Central memory CD8-positive, alpha-beta T cell (primary cell): ENCODE results near the gene SIRT7.

Experiments
- ATAC-seq: fragments of 150-1000 bp; cut with Tn5 transposase; replicated peaks from 2 replicates; pipeline ENCODE4 v1.10.0; 2022; ENCODE audit warnings: mild to moderate bottlenecking, moderate FRiP score, moderate number of reproducible peaks; ENCODE audit not compliant: poor library complexity, severe bottlenecking; ENCODE audit errors: extremely low read depth
- DNase-seq, 2 donors: peaks; one replicate each; pipeline ENCODE4 v3.0.0; 2021; ENCODE audit warnings: low spot score in 2 of 2
- H3K27ac Mint-ChIP-seq: one replicate; pipeline ENCODE4 v1.8.0; 2022; ENCODE audit warnings: low read depth, mild to moderate bottlenecking, moderate library complexity, mixed read lengths
- H3K27me3 Mint-ChIP-seq: one replicate; pipeline ENCODE4 v1.8.0; 2022; ENCODE audit warnings: mixed read lengths
- H3K36me3 Mint-ChIP-seq: one replicate; pipeline ENCODE4 v1.8.0; 2022; ENCODE audit warnings: mild to moderate bottlenecking, moderate library complexity, mixed read lengths; ENCODE audit not compliant: insufficient read depth
- H3K4me1 Mint-ChIP-seq: one replicate; pipeline ENCODE4 v1.8.0; 2022; ENCODE audit warnings: mixed read lengths
- H3K4me3 Mint-ChIP-seq: one replicate; pipeline ENCODE4 v1.8.0; 2022; ENCODE audit warnings: mild to moderate bottlenecking, moderate library complexity, mixed read lengths
- H3K9me3 Mint-ChIP-seq: one replicate; pipeline ENCODE4 v1.8.0; 2022; ENCODE audit warnings: mixed read lengths

The SIRT7 gene

DNA sequence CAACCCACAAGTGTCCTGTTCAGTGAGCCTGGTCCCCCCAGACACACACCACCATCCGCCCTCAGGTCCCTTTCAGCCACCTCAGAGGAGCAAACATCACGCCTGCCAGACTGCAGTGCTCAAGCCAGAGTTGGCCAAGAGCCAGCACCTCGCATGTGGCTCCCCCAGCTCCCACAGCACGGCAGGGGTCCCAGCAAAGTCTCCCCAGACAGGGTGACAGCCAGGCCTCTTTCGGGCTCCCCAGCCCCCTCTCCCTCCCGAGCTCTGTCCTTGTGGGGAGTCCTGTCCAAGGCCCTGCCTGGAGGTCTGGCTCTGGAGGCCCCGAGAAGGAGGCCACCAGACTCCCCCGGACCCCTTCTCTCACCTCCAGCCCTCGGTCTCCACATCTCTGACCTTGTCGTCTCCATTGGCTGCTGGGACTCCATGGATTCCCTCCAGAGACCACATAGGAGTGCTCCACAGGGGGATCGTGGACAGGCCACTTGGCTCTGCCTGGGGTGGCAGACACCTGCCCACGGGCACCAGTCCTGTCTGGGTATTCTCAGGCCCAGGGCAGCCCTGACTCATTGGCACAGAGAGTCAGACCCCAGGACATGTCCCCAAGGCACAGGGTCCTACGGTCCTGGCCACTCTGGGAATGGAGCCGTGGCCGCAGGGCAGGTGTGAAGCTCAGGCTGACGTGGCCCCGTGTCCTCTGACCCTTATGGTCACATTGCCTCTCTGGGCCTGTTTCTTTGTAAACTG is 30.8 kb upstream of the SIRT7 start:
- ATAC-seq (no peak), DNase-seq (no peak)
- Mint-ChIP-seq H3K9me3 (no peaks in the 10 kb centered on the region), H3K4me3 (no peak overlapping the region), H3K27me3 (peaks cover 8% of the 10 kb centered on the region), H3K36me3 (peaks cover 1% of the 10 kb centered on the region), H3K4me1 (no peaks in the 10 kb centered on the region), H3K27ac (no peak overlapping the region)

GRCh38 chr17:81947189-81947588 is 29.2 kb upstream of the SIRT7 start, which contains the start of gene MYADML2:
Gene MYADML2, minus strand, starts transcription at chr17:81947233. Its CDS starts 5,492 bp downstream, at chr17:81941741.
- Mint-ChIP-seq H3K4me3 (no peak within 1 kb of the TSS), H3K4me1 (no peaks in the 10 kb centered on the region), H3K27me3 (peaks cover 15% of the 10 kb centered on the region), H3K27ac (no peak within 1 kb of the TSS), H3K36me3 (peaks cover 1% of the 10 kb centered on the region), H3K9me3 (no peaks in the 10 kb centered on the region)
- ATAC-seq (no peak), DNase-seq (no peak)

- no peak for ATAC-seq
- H3K27me3 Mint-ChIP-seq: peaks cover 26% of the 10 kb centered on the region
- no peak overlapping the region for H3K4me3 Mint-ChIP-seq
- no peaks in the 10 kb centered on the region for H3K4me1 Mint-ChIP-seq
- DNase-seq: no peak
- H3K36me3 Mint-ChIP-seq: peaks cover 1% of the 10 kb centered on the region
- no peak overlapping the region for H3K27ac Mint-ChIP-seq
- H3K9me3 Mint-ChIP-seq: no peaks in the 10 kb centered on the region
Measured at GRCh38 chr17:81944858-81945257, 26.9 kb upstream of the SIRT7 start.

- Mint-ChIP-seq H3K4me1 (peaks cover 5% of the 10 kb centered on the region), H3K4me3 (no peak overlapping the region), H3K36me3 (peaks cover 1% of the 10 kb centered on the region), H3K9me3 (no peaks in the 10 kb centered on the region), H3K27me3 (peaks cover 23% of the 10 kb centered on the region), H3K27ac (no peak overlapping the region)
- ATAC-seq (no peak), DNase-seq (no peak)
Measured at GRCh38 chr17:81942167-81942553, 24.2 kb upstream of the SIRT7 start.

DNA sequence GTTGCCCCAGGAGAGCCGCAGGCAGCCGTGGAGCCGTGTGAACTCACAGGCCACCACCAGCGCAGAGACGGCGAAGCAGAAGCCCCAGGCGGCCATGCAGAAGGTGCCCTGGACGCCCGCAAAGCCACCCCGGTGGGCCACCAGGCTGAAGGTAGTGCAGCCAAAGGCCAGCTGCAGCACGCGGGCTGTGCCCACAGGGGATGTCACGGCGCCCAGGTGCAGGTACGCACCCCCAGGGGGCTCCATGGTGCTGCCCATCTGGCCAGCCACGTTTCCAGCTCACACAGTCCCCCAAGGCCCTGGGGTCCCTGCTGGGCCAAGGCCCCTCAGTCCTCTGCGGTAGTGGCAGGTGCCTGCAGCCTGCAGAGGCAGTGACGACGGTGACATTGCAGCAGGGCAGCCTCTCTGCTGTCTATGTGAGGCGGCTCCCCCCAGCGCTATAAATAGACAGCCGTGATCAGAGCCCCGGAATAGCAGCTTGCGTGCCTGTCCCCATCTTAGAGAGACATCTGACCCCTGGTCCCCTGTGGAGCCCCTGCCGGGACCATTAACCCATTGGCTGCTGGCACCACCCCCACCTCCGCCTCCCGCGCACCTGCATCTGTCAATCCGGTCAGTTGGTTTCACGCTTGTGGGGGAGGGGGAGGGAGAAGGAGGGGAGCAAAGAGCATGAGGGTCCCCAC is 23.6 kb upstream of the SIRT7 start:
- DNase-seq (no peak), ATAC-seq (no peak)
- H3K27me3 Mint-ChIP-seq: peaks cover 18% of the 10 kb centered on the region
- H3K27ac Mint-ChIP-seq: no peak overlapping the region
- H3K4me1 Mint-ChIP-seq: peaks cover 5% of the 10 kb centered on the region
- no peaks in the 10 kb centered on the region for H3K9me3 Mint-ChIP-seq
- peaks cover 1% of the 10 kb centered on the region for H3K36me3 Mint-ChIP-seq
- H3K4me3 Mint-ChIP-seq: no peak overlapping the region

GRCh38 chr17:81940538-81941483 is 22.8 kb upstream of the SIRT7 start:
- ATAC-seq (no peak), DNase-seq (no peak)
- Mint-ChIP-seq H3K9me3 (no peaks in the 10 kb centered on the region), H3K27ac (no peak overlapping the region), H3K4me1 (peaks cover 5% of the 10 kb centered on the region), H3K36me3 (peaks cover 1% of the 10 kb centered on the region), H3K27me3 (peaks cover 18% of the 10 kb centered on the region), H3K4me3 (no peak overlapping the region)

DNA sequence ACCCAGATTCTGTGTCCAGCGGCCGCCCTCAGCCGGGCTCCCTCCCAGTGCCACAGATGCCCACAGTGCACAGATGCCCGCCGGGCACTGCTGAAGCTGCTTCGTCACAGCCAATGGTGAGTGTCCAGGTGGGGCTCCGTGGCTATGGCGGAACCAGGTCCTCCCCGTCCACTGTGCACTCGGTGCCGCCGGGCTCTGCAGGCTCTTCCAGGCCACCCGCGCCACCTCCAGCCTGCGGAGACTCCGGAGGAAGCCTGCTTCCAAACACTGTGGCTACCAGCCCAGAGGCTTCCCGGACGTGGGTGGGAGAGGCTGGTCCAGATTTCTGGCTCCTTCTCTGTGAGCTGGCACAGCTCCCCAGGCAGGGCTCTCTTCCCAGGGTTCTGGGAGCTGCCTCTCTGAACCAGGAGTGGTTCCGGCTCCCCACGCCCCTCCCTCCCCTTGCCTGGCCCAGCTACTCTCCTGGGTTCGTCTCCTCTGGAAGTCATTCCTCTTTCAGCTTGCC is 22.0 kb upstream of the SIRT7 start:
- peaks cover 5% of the 10 kb centered on the region for H3K4me1 Mint-ChIP-seq
- no peak overlapping the region for H3K27ac Mint-ChIP-seq
- no peak for ATAC-seq
- no peak for DNase-seq
- no peaks in the 10 kb centered on the region for H3K9me3 Mint-ChIP-seq
- H3K4me3 Mint-ChIP-seq: no peak overlapping the region
- H3K36me3 Mint-ChIP-seq: peaks cover 1% of the 10 kb centered on the region
- peaks cover 18% of the 10 kb centered on the region for H3K27me3 Mint-ChIP-seq

DNA sequence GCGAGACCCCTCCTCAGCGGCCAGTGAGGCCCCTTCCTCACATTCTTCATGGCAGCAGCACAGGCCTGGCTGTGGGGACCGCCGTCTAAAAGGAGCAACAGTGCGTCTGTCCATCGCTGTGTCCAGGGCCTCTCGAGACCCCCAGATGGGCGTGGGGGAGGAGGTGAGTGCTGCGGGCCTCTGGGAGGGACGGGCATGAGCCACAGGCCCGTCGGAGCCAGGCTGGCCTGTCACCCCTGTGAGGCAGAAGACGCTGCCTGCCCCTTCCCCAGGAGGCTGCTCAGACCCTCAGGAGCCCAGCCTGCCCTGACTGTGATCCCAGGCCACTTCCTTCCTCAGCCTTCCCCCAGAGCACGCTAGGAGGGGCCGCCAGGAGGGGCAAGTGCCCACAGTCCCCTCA is 21.2 kb upstream of the SIRT7 start:
- Mint-ChIP-seq H3K27ac (no peak overlapping the region), H3K9me3 (no peaks in the 10 kb centered on the region), H3K27me3 (peaks cover 18% of the 10 kb centered on the region), H3K36me3 (peaks cover 1% of the 10 kb centered on the region), H3K4me3 (no peak overlapping the region), H3K4me1 (peaks cover 5% of the 10 kb centered on the region)
- DNase-seq (no peak), ATAC-seq (no peak)

GRCh38 chr17:81935709-81936084 is 17.7 kb upstream of the SIRT7 start:
- H3K4me3 Mint-ChIP-seq: peak overlapping the region; percentile 55
- H3K27me3 Mint-ChIP-seq: peaks cover 43% of the 10 kb centered on the region
- ATAC-seq (no peak), DNase-seq (no peak)
- H3K9me3 Mint-ChIP-seq: no peaks in the 10 kb centered on the region
- H3K4me1 Mint-ChIP-seq: peaks cover 12% of the 10 kb centered on the region
- H3K36me3 Mint-ChIP-seq: peaks cover 1% of the 10 kb centered on the region
- no peak overlapping the region for H3K27ac Mint-ChIP-seq

DNA sequence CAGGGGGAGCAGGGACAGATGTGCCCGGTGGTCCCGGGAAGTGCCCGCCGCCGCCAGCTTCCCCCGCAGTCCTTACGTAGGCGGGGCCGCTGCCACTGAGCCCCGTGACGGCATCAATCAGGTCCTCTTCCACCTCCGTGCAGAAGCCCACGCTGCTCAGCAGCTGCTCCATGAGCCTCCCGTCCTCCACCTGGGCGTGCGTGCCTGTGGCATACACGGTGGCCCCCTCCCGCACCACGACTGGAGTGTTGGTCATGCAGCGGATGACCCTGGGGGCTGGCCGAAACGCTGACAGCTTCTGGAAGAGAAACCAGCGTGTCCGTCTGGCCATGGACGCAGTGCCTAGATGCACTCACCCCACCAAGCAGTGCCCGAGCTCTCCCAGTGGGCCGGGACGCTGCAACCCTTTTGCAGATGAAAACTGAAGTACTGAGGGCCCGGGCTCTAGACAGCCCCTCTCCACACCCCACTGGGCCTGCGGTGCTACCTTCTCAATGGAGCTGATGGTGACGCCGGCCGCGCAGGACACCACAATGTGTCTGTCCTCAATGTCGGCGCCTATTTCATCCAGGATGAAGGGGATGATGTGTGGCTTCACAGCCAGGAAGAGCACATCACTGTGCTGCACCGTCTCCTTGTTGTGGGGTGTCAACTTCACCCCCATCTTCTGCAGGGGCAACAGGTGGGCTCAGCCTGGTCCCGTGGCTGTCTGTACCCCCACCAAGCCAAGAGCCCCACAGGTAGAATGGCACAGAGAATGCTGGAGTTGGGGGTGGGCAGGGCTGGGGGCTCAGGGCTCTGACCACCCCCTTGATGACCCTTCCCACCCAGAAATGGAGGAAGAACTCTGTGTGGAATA is 17.1 kb upstream of the SIRT7 start:
- no peak for ATAC-seq
- peaks cover 43% of the 10 kb centered on the region for H3K27me3 Mint-ChIP-seq
- H3K4me1 Mint-ChIP-seq: peaks cover 12% of the 10 kb centered on the region
- no peak overlapping the region for H3K27ac Mint-ChIP-seq
- DNase-seq: no peak
- peak overlapping the region; percentile 55 for H3K4me3 Mint-ChIP-seq
- H3K9me3 Mint-ChIP-seq: no peaks in the 10 kb centered on the region
- H3K36me3 Mint-ChIP-seq: peaks cover 1% of the 10 kb centered on the region

- no peak for ATAC-seq
- H3K27ac Mint-ChIP-seq: peak overlapping the region; percentile 60
Measured at GRCh38 chr17:81934098-81934757, 16.3 kb upstream of the SIRT7 start.

More at GRCh38 chr17:81934098-81934757, 16.3 kb upstream of the SIRT7 start:
- H3K9me3 Mint-ChIP-seq: no peaks in the 10 kb centered on the region
- no peak overlapping the region for H3K4me3 Mint-ChIP-seq
- no peak for DNase-seq
- peaks cover 45% of the 10 kb centered on the region for H3K27me3 Mint-ChIP-seq
- peaks cover 1% of the 10 kb centered on the region for H3K36me3 Mint-ChIP-seq
- peaks cover 12% of the 10 kb centered on the region for H3K4me1 Mint-ChIP-seq
